GM21786 (cell line): Measurements from ENCODE around the gene RAVER1.
"Not testable (repeated sequence)": the region's sequence is repeated elsewhere in the genome, so short reads cannot be mapped to it uniquely, and the experiment has no call there.

Experiments
- ATAC-seq: cut with Tn5 transposase; IDR thresholded peaks from one replicate; pipeline ENCODE4 v1.9.1; 2021; ENCODE audit not compliant: unreplicated experiment

Gene RAVER1

DNA sequence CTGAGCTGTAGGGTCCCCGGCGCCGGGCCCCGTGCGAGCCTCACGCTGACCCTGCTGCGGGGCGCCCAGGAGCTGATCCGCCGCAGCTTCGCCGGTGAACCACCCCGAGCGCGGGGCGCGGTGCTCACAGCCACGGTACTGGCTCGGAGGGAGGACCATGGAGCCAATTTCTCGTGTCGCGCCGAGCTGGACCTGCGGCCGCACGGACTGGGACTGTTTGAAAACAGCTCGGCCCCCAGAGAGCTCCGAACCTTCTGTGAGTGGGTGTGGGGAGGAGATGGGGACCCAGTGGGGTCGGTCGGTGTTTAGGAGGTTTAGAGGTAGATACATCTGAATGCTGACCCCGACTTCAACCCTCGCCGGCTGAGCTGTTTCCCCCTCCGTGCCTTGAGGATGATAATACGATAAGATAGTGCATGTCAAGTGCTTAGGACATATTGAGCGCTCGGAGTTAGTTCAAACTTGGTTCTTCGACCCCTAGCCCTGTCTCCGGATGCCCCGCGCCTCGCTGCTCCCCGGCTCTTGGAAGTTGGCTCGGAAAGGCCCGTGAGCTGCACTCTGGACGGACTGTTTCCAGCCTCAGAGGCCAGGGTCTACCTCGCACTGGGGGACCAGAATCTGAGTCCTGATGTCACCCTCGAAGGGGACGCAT is 41.6 kb downstream of the RAVER1 start:
- ATAC-seq: no peak

DNA sequence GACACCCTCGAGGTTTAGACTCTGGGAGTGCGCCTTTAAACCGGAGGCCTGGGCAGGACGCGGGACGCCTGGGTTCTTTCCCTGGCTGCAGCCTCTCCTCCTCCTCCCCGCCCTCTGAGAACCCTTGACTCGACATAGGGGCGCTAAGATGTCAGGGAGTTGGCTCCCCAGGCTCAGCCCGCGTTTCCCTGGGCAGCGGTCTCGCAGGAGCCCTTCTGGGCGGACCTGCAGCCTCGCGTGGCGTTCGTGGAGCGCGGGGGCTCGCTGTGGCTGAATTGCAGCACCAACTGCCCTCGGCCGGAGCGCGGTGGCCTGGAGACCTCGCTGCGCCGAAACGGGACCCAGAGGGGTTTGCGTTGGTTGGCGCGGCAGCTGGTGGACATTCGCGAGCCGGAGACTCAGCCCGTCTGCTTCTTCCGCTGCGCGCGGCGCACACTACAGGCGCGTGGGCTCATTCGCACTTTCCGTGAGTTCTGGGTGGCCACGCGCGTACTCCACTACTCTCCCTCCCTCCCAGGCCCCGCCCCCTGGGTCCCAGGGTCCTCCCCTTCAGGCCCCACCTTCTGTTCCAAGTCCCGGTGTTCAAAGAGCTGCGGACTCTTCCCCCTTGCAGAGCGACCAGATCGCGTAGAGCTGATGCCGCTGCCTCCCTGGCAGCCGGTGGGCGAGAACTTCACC is 42.3 kb downstream of the RAVER1 start:
- no peak for ATAC-seq

DNA sequence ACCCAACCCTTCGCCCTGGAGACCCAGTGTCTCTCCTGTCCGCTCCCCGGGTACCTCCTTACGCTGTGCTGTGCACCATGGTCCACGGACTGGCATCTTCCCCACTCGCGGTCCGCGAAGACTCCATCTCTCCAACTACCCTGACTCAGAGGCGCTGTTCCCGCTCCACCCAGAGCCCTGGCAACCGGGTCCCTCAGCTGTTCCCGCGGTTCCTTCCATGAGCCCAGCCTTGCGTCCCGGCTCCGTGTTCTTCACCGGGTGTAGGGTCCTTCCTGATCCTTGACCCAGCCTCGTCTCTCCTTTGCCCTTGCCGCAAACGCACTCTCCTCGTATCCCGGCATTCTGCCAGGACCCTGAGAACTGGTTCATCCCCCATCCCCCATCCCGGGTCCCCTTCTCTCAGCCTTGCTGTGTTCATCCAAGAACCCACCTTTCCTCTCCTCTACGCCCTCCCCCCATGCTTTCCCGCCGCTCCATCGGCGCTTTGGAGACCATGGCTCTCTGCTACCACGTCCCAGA is 42.9 kb downstream of the RAVER1 start:
- ATAC-seq: no peak

DNA sequence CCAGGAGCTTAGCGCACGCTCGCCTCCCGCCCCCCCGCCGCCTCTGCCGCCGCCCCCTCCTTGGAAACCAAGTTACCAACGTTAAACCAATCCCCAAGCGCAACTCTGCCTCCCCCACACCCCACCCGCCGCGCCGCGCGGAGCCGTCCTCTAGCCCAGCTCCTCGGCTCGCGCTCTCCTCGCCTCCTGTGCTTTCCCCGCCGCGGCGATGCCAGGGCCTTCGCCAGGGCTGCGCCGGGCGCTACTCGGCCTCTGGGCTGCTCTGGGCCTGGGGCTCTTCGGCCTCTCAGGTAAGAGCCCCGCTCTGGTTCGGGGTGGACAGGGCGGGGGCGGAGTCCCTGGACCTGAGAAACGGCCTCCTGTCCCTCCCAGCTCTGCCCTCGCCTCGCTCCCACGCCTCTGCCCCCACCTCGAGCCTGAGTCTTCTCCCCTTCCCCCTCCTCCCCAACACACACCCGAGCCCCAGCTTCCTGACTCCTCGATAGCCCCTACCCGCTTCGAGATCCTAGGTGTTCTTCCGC is 43.4 kb downstream of the RAVER1 start, which contains the start of gene ICAM5:
Gene ICAM5 (plus strand): TSS at position 117 of the 521 bp plus-strand sequence. CDS start 92 bp downstream, at position 209.
- ATAC-seq: no peak

DNA sequence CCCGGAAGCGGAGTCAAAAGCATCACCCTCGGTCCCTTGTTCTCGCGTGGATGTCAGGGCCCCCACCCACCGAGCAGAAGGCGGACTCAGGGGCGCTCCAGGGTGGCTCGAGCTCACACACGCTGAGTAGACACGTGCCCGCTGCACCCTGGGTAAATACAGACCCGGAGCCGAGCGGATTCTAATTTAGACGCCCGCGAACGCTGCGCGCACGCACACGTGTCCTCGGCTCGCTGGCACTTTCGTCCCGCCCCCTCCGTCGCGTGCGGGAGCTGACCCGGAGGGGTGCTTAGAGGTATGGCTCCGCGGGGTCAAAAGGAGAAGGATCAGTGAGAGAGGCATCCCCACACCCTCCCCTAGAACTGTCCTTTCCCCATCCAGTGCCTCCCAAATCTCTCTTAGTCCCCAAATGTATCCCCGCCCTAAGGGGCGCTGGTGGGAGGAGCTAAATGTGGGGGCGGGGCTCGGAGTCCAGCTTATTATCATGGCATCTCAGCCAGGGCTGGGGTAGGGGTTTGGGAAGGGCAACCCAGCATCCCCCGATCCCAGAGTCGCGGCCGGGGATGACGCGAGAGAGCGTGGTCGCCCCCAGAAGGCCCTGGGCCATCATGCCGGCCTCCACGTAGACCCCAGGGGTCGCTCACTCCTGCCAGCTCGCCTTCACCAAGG is 44.0 kb downstream of the RAVER1 start:
- no peak for ATAC-seq

DNA sequence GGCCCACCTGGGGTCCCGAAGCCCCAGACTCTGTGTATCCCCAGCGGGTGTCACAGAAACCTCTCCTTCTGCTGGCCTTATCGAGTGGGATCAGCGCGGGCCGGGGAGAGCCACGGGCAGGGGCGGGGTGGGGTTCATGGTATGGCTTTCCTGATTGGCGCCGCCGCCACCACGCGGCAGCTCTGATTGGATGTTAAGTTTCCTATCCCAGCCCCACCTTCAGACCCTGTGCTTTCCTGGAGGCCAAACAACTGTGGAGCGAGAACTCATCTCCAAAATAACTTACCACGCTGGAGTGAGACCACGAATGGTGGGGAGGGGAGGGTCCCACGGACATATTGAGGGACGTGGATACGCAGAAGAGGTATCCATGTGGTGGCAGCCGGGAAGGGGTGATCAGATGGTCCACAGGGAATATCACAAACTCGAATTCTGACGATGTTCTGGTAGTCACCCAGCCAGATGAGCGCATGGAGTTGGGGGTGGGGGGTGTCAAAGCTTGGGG is 44.6 kb downstream of the RAVER1 start:
- no peak for ATAC-seq

DNA sequence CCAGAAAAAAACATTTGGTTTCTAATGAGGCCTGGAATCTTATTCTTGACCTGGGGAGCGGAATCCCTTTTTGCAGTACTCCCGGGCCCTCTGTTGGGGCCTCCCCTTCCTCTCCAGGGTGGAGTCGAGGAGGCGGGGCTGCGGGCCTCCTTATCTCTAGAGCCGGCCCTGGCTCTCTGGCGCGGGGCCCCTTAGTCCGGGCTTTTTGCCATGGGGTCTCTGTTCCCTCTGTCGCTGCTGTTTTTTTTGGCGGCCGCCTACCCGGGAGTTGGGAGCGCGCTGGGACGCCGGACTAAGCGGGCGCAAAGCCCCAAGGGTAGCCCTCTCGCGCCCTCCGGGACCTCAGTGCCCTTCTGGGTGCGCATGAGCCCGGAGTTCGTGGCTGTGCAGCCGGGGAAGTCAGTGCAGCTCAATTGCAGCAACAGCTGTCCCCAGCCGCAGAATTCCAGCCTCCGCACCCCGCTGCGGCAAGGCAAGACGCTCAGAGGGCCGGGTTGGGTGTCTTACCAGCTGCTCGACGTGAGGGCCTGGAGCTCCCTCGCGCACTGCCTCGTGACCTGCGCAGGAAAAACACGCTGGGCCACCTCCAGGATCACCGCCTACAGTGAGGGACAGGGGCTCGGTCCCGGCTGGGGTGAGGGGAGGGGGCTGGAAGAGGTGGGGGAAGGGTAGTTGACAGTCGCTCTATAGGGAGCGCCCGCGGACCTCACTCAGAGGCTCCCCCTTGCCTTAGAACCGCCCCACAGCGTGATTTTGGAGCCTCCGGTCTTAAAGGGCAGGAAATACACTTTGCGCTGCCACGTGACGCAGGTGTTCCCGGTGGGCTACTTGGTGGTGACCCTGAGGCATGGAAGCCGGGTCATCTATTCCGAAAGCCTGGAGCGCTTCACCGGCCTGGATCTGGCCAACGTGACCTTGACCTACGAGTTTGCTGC is 46.3 kb downstream of the RAVER1 start, which contains the start of gene ICAM4:
Gene ICAM4 (plus strand): TSS at position 153 of the 935 bp plus-strand sequence. CDS start 58 bp downstream, at position 211.
- ATAC-seq: no peak

DNA sequence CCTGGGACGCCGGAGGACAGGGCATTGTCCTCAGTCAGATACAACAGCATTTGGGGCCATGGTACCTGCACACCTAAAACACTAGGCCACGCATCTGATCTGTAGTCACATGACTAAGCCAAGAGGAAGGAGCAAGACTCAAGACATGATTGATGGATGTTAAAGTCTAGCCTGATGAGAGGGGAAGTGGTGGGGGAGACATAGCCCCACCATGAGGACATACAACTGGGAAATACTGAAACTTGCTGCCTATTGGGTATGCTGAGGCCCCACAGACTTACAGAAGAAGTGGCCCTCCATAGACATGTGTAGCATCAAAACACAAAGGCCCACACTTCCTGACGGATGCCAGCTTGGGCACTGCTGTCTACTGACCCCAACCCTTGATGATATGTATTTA is 47.9 kb downstream of the RAVER1 start:
- no peak for ATAC-seq

DNA sequence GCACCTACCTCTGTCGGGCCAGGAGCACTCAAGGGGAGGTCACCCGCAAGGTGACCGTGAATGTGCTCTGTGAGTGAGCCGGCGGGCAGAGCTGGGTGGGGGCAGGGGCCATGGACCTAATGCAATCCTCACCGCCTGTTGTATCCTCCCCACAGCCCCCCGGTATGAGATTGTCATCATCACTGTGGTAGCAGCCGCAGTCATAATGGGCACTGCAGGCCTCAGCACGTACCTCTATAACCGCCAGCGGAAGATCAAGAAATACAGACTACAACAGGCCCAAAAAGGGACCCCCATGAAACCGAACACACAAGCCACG is 48.4 kb downstream of the RAVER1 start:
- no peak for ATAC-seq

DNA sequence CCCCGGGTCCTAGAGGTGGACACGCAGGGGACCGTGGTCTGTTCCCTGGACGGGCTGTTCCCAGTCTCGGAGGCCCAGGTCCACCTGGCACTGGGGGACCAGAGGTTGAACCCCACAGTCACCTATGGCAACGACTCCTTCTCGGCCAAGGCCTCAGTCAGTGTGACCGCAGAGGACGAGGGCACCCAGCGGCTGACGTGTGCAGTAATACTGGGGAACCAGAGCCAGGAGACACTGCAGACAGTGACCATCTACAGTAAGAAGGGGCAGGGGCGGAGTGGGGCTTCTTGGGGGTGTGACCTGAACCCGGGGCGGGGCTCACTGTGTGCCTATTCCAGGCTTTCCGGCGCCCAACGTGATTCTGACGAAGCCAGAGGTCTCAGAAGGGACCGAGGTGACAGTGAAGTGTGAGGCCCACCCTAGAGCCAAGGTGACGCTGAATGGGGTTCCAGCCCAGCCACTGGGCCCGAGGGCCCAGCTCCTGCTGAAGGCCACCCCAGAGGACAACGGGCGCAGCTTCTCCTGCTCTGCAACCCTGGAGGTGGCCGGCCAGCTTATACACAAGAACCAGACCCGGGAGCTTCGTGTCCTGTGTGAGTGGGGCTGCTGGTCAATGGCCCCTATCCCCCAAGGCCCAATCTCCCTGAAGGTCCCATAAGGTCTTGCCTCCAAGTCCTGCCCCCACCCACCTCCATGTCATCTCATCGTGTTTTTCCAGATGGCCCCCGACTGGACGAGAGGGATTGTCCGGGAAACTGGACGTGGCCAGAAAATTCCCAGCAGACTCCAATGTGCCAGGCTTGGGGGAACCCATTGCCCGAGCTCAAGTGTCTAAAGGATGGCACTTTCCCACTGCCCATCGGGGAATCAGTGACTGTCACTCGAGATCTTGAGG is 49.0 kb downstream of the RAVER1 start:
- no peak for ATAC-seq

DNA sequence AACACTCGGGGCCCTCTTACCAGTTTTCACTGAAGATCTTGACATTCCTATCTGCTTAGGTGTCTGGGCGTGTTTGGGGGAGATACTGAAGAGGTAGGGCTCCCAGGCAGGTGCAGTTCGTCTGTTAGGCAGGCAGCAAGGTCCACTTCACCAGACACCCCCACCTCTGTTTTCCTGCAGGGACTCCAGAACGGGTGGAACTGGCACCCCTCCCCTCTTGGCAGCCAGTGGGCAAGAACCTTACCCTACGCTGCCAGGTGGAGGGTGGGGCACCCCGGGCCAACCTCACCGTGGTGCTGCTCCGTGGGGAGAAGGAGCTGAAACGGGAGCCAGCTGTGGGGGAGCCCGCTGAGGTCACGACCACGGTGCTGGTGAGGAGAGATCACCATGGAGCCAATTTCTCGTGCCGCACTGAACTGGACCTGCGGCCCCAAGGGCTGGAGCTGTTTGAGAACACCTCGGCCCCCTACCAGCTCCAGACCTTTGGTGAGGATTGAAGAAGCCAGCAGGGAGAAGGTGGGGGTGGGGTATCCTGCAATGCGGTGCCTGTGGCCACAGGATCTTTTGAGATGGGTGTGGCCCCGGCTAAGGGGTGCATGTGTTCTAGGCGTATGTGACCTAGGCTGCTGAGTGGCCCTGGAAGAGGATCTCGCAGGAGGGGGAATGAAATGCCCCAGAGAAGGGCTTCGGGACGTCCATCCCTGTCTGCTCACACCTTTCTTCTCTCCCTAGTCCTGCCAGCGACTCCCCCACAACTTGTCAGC is 49.8 kb downstream of the RAVER1 start:
- ATAC-seq: no peak

DNA sequence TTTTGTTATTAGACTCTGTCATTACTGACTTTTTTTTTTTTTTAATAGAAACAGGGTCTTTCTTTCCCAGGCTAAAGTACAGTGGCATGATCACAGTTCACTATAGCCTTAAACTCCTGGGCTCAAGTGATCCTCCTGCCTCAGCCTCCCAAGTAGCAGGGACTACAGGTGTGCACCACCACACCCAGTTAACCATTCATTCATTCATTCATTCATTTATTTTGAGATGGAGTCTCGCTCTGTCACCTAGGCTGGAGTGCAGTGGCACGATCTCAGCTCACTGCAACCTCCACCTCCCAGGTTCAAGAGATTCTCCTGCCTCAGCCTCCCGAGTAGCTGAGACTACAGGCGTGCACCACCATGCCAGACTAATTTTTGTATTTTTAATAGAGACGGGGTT is 51.3 kb downstream of the RAVER1 start:
- ATAC-seq: not testable (repeated sequence)

DNA sequence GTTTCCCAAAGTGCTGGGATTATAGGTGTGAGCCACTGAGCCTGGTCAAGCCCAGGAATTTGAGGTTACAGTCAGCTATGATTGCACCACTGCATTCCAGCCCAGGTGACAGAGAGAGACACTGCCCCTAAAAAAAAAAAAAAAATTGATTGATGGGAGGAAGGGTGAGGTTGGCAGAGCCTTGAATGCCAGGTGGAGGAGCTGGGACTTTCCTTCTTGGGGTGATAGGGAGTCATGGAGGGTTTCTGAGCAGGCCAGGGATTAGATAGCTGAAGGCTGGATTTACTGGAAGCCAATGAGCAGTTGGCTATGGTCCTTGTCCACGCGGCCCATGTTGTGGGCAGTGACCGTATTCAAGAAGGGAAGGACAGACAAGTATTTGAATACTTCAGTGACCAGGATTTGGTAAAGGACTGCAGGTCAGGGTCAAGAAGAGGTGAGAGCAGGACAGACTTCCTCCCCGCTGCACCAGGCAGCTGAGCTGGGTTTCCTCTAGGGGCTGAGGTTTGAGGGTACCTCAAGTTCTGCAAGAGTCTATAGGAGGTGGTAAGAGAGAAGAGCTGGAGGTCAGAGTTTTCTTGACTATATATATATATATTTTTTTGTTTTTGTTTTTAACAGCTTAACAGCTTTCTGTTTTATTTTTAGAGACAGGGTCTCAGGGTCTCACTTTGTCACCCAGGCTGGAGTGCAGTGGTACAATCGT is 53.4 kb downstream of the RAVER1 start:
- no peak for ATAC-seq

DNA sequence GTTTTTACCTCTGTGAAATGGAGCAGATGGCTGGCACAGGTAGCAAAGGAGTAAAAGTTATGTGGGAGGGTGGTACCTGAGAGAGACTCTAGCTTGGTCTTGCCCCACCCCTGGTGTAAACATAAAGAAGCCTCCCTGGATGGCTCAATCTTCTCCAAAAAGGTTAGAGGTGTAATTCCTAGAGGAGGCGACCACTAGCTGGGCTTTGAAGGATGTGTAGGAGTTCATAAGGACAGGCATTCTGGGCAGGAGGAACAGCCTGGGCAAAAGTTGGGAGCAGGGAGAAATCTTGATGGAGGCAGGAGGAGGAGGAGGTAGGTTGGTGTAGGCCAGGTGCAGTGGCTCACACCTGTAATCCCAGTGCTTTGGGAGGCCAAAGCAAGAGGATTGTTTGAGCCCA is 54.4 kb downstream of the RAVER1 start:
- ATAC-seq: no peak

DNA sequence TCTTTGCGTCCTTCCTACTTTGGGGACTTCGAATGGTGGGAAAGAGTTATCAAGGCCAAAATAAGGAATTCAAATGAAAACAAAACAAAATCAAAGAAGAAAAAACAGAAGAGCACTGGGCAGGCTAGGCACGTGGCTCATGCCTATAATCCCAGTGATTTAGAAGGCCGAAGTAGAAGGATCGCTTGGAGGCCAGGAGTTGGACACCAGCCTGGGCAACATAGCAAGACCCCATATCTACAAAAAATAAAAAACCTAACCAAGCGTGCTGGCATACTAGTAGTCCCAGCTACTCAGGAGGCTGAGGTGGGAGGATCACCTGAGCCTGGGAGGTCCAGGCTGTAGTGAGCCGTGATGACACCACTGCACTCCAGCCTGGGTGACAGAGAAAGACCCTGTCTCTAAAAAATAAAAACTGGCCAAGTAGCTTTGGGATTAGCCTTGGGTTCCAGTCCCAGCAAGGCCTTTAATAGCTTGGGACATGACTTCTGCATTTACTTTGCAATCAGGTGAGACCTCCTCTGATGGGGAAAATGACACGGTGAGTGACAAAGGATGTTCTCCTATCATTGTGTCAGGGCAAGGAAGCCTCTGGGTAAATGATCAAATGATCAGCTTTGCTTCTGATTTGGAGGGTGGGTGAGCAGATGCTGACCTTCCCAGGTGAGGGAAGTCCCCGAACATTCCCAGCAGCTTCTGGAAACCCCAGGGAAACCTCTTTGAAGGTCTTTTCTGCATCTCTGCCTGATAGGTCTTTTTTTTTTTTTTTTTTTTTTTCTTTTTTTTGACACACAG is 55.3 kb downstream of the RAVER1 start:
- no peak for ATAC-seq

DNA sequence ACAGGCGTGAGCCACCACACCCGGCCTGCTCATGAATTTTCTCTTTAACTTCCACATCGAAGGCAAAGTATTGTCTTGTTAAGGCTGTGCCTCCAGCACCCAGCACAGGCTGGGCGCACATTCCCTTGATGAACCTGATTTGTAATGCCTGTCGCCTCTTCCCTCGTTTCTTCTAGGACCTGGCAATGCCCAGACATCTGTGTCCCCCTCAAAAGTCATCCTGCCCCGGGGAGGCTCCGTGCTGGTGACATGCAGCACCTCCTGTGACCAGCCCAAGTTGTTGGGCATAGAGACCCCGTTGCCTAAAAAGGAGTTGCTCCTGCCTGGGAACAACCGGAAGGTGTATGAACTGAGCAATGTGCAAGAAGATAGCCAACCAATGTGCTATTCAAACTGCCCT is 58.7 kb downstream of the RAVER1 start:
- ATAC-seq: no peak

DNA sequence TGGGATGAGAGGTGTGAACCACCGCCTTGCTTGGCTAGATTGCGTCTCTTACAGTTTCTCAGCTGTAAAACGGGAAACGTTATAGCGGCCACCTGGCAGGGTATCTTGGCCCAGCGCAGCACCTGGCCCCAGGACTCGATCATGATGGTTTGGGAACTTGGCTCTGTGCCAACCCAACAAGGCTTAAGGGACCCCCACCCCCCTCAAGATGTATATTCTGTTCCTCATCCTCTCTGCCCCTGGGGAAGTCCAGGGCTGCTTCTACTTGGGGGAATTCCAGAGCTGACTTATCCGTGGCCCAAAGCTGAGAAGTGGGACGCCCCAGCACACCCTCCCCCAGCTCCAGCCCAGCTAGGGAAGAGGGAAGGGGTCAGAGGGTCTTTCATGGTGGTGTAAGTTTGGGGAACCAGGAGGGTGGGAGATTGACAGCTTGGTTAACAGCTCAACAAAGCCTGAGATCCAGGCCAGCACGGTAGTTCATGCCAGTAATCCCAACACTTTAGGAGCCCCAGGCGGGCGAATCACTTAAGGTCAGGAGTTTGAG is 61.7 kb downstream of the RAVER1 start:
- ATAC-seq: no peak
